Upper lobe of left lung (tissue), 6 donors: Measurements from ENCODE around the gene LTA4H. TPM values are rescaled to one million over a fixed set of nuclear protein-coding genes. Genes with fewer than 3 reads are reported as not detected.

ENCODE experiments used
- ATAC-seq, 2 donors: fragments of 200-7000 bp; cut with Tn5 transposase; one replicate each; pipeline ENCODE4 v1.9.1; 2022; ENCODE audit warnings: mild to moderate bottlenecking in 2 of 2, moderate library complexity in 2 of 2; ENCODE audit not compliant: low FRiP score in 2 of 2
- DNase-seq, 2 donors: peaks; one replicate each; pipeline ENCODE4 v3.0.0-alpha.2; 2019 to 2020
- H3K27ac ChIP-seq, 4 donors: fragments of 200-600 bp; sonication (generic); one replicate each; pipeline ENCODE4 v1.5.1; 2016 to 2019
- H3K27me3 ChIP-seq, 4 donors: fragments of 200-600 bp; sonication (generic); one replicate each; pipeline ENCODE4 v1.5.1; 2017 to 2019
- H3K36me3 ChIP-seq, 4 donors: fragments of 200-600 bp; sonication (generic); one replicate each; pipeline ENCODE4 v1.5.1; 2016 to 2019
- H3K4me1 ChIP-seq, 4 donors: fragments of 200-600 bp; sonication (generic); one replicate each; pipeline ENCODE4 v1.5.1; 2018 to 2019
- H3K4me3 ChIP-seq, 4 donors: fragments of 200-600 bp; sonication (generic); one replicate each; pipeline ENCODE4 v1.5.1; 2017 to 2019; ENCODE audit warnings: mild to moderate bottlenecking in 2 of 4, moderate library complexity in 1 of 4
- H3K9me3 ChIP-seq, 4 donors: fragments of 200-600 bp; sonication (generic); one replicate each; pipeline ENCODE4 v1.5.1; 2018 to 2019
- EP300 ChIP-seq, 4 donors: sonication (generic); formaldehyde crosslinking; IDR thresholded peaks; one replicate each; pipeline ENCODE4 v1.5.1; 2017; ENCODE audit warnings: antibody characterized with exemption in 4 of 4, control low read depth in 2 of 4
- POLR2A ChIP-seq, 4 donors: fragments of 450-650 bp; IDR thresholded peaks; one replicate each; pipeline ENCODE4 v1.5.1; 2016 to 2017; ENCODE audit warnings: antibody characterized with exemption in 4 of 4, mild to moderate bottlenecking in 2 of 4
- POLR2AphosphoS5 ChIP-seq, 2 donors: sonication (generic); formaldehyde crosslinking; IDR thresholded peaks; one replicate each; pipeline ENCODE4 v1.5.1; 2017; ENCODE audit warnings: antibody characterized with exemption in 2 of 2
- WGBS, 2 donors: methylation state at CpG; one replicate each; pipeline ENCODE4 v1.1.5; 2017 to 2018; 5-methylcytosine and 5-hydroxymethylcytosine counted together
- total RNA-seq, 6 donors: library from RNA; depleted of rRNA in 4 of 6; stranded (reverse); fragments of >200 nt in 4 of 6; gene quantifications; one replicate each; pipeline versions ENCODE4 v1.1.0 to v1.2.1, GENCODE V29; 2016 to 2021
- TF ChIP-seq, protein P1 (sequence below), 6 experiments: fragments of 450-650 bp in 4 of 6; fragments of 200-600 bp in 2 of 6; sonication (generic) in 2 of 6; IDR thresholded peaks; one replicate each; pipeline ENCODE4 v1.5.1; 2016 to 2019; ENCODE audit warnings: antibody characterized with exemption in 6 of 6
- donor health status: DM: no; HTN: no; CAD: no; lungs with moderate emphysema.
- donor health status: DM: no; HTN: yes; CAD: no; lungs with severe emphysema.

Gene LTA4H
- total RNA-seq, 6 donors from 2014 or later, result 110 to 314 (median 254) TPM

DNA sequence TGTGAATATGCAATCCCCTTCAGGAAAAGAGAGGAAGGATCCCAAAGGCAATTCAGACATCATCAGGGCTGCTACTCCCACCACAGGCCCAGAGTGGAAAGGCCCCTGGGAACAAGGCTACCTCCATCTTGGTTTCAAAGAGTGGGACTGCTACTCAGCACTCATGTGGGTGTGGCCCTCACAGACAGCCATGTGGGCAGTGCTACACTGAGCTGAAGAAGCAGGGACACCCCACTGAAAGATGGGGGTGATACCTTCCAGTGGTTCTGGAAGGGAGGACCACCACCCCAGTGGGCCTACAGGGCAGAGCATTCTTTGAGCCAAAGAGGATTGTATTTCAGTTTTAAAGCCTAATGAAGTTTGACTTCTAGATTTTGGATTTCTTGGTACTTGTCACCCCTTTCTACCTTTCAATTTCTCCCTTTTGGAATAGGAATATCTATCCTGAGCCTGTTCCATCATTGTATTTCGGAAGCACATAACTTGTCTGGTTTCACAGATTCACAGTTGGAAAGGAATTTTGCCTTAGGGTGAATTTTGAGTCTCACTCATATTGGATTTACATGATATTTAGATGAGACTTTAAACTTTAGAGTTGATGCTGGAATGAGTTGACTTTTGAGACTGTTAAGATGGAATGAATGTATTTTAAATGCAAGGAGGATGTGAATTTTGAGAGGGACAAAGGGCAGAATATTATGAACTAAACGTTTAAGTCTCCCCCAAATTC is 16.5 kb upstream of the LTA4H start:
- ATAC-seq, result no peak
- Histone ChIP-seq H3K9me3 (no peaks in the 10 kb centered on the region), H3K27me3 (no peaks in the 10 kb centered on the region), H3K27ac (no peak overlapping the region), H3K36me3 (no peaks in the 10 kb centered on the region), H3K4me1 (peaks cover 23 to 35% (median 30%) of the 10 kb centered on the region in 4 donors), H3K4me3 (no peak overlapping the region)
- no peak for DNase-seq
- WGBS, 2 donors, result 94 to 96% methylated on average over 2 of the region's 2 CpGs
- TF ChIP-seq POLR2AphosphoS5 (IDR thresholded peaks at IDR 0.05), result no peak
- TF ChIP-seq EP300 (IDR thresholded peaks at IDR 0.05), result no peak
- TF ChIP-seq, protein P1, sequence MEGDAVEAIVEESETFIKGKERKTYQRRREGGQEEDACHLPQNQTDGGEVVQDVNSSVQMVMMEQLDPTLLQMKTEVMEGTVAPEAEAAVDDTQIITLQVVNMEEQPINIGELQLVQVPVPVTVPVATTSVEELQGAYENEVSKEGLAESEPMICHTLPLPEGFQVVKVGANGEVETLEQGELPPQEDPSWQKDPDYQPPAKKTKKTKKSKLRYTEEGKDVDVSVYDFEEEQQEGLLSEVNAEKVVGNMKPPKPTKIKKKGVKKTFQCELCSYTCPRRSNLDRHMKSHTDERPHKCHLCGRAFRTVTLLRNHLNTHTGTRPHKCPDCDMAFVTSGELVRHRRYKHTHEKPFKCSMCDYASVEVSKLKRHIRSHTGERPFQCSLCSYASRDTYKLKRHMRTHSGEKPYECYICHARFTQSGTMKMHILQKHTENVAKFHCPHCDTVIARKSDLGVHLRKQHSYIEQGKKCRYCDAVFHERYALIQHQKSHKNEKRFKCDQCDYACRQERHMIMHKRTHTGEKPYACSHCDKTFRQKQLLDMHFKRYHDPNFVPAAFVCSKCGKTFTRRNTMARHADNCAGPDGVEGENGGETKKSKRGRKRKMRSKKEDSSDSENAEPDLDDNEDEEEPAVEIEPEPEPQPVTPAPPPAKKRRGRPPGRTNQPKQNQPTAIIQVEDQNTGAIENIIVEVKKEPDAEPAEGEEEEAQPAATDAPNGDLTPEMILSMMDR (IDR thresholded peaks at IDR 0.05), result no peak
- TF ChIP-seq POLR2A (IDR thresholded peaks at IDR 0.05), result no peak

DNA sequence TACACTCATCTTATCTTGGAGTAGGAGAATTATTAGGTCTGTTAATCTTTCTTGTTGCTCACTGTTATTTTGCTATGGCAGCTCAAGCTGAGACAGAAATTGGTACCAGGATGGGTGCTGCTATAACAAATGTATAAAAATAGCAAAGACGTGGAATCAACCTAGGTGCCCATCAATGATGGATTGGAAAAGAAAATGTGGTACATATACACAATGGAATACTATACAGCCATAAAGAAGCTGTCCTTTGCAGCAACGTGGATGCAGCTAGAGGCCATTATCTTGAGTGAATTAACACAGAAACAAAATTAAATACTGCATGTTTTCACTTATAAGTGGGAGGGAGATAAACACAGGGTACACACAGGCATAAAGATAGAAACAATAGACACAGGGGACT is 14.8 kb upstream of the LTA4H start:
- ATAC-seq (no peak), DNase-seq (no peak)
- no peaks in the 10 kb centered on the region for H3K9me3 ChIP-seq
- 78% methylated on average over 2 of the region's 2 CpGs for WGBS, 2 donors
- no peak for TF ChIP-seq EP300 (IDR thresholded peaks at IDR 0.05)
- TF ChIP-seq POLR2A (IDR thresholded peaks at IDR 0.05), result no peak
- TF ChIP-seq, protein P1 (IDR thresholded peaks at IDR 0.05), result no peak
- no peak for TF ChIP-seq POLR2AphosphoS5 (IDR thresholded peaks at IDR 0.05)
- H3K27me3 ChIP-seq, result no peaks in the 10 kb centered on the region
- H3K36me3 ChIP-seq, result no peaks in the 10 kb centered on the region
- H3K4me3 ChIP-seq, result no peak overlapping the region
- H3K4me1 ChIP-seq, result peaks cover 31 to 50% (median 40%) of the 10 kb centered on the region in 4 donors
- no peak overlapping the region for H3K27ac ChIP-seq

DNA sequence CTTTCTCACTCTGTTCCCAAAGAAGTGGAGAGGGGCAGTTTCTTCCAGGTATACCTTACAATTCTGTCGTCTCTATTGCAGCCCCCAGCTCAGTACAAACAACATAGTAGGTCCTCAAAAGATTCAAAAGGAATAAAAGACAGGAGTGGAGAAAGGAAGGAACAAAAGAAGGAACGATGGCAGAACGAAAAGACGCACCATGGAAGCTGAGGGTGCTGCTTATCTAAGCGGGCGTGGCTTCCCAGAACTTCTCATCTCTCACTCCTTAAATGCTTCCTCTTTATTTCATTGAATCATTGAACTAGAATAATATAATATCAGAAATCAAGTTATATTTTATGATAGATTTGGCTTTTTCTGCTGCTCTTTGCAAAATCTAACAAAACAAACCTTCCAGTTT is 13.7 kb upstream of the LTA4H start:
- peaks cover 39 to 50% (median 47%) of the 10 kb centered on the region in 4 donors for H3K4me1 ChIP-seq

DNA sequence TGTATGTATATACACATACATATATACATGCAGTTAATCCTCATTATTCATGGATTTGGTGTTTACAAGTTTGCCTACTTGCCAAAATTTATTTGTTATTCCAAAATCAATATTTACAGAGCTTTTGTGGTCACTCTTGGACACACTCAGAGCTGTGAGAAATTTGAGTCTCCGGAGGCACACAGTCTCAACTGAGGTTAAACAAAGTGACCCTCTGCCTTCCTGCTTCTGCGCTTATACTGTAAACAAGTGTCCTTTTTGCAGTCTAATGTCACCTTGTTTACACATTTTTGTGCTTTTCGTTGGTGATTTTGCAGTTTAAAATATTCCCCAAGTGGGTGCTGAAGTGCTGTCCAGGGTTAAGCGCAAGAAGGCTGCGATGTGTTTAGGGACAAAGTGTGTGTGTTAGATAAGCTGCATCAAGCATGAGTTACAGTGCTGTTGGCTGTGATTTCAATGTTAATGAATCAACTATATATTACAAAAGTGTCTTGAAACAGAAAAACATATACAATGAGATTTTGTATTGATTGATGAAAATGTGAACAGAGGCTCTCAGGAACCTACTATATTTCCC is 13.1 kb upstream of the LTA4H start:
- Histone ChIP-seq H3K4me1 (peaks cover 40 to 49% (median 46%) of the 10 kb centered on the region in 4 donors), H3K27me3 (no peaks in the 10 kb centered on the region), H3K4me3 (no peak overlapping the region), H3K9me3 (no peaks in the 10 kb centered on the region), H3K36me3 (no peaks in the 10 kb centered on the region), H3K27ac (peak overlapping the region; percentile 61 to 86 (median 70))
- TF ChIP-seq POLR2A (IDR thresholded peaks at IDR 0.05), result no peak
- TF ChIP-seq EP300 (IDR thresholded peaks at IDR 0.05), result peak in 1 of 4 donors; percentile 21
- DNase-seq, result no peak
- WGBS, 2 donors, result 32 to 35% methylated on average over 5 of the region's 5 CpGs
- ATAC-seq, result peak in 1 of 2 donors; percentile 72

More for the DNA sequence above, 13.7 kb upstream of the LTA4H start:
- TF ChIP-seq POLR2AphosphoS5 (IDR thresholded peaks at IDR 0.05) (no peak), POLR2A (IDR thresholded peaks at IDR 0.05) (no peak), EP300 (IDR thresholded peaks at IDR 0.05) (no peak)
- TF ChIP-seq, protein P1 (IDR thresholded peaks at IDR 0.05), result no peak
- Histone ChIP-seq H3K27me3 (no peaks in the 10 kb centered on the region), H3K9me3 (no peaks in the 10 kb centered on the region), H3K36me3 (no peaks in the 10 kb centered on the region), H3K27ac (peak overlapping the region; percentile 61 to 86 (median 70)), H3K4me3 (no peak overlapping the region)
- ATAC-seq, result no peak
- 40 to 53% methylated on average over 6 of the region's 6 CpGs for WGBS, 2 donors
- peak in 1 of 2 donors; percentile 59 for DNase-seq
